Common myeloid progenitor, CD34-positive (primary cell): ENCODE results near the gene LY6G5B.

Experiments
- CTCF ChIA-PET: fragments of 350-600 bp; sonication (Branson Sonifier 250); formaldehyde crosslinking; loops from one replicate; lab custom pipeline; 2021; ENCODE audit warnings: antibody characterized with exemption; lab: Charles Lee
- POLR2A ChIA-PET: fragments of 350-600 bp; sonication (Branson Sonifier 250); formaldehyde crosslinking; loops from one replicate; lab custom pipeline; 2021; ENCODE audit warnings: antibody characterized with exemption; lab: Charles Lee
- DNase-seq, 3 donors: peaks; one replicate each; pipeline versions ENCODE4 v3.0.0 to v3.0.0-alpha.2; 2013
- H3K27ac ChIP-seq, 2 experiments: 1 replicate in 1 of 2; 2 replicates in 1 of 2; pipeline ENCODE4 v1.7.0; 2013; ENCODE audit warnings: inconsistent platforms in 2 of 2, low read length in 2 of 2, mild to moderate bottlenecking in 2 of 2, low read depth in 1 of 2, moderate library complexity in 1 of 2; ENCODE audit not compliant: severe bottlenecking in 2 of 2, insufficient read depth in 1 of 2, poor library complexity in 1 of 2
- H3K27me3 ChIP-seq, 5 experiments: replicated peaks in 2 of 5; 1 replicate in 3 of 5; 2 replicates in 2 of 5; pipeline versions ENCODE4 v1.6.1 to v1.7.0; 2013; ENCODE audit warnings: low read length in 4 of 5, mild to moderate bottlenecking in 2 of 5, moderate library complexity in 2 of 5, inconsistent platforms in 1 of 5; ENCODE audit not compliant: insufficient read depth in 5 of 5, control insufficient read depth in 4 of 5
- H3K36me3 ChIP-seq, 4 experiments: 1 replicate in 2 of 4; 2 replicates in 2 of 4; pipeline versions ENCODE4 v1.6.1 to v1.7.0; 2013; ENCODE audit warnings: low read length in 3 of 4, control low read depth in 1 of 4, mild to moderate bottlenecking in 1 of 4; ENCODE audit not compliant: control insufficient read depth in 4 of 4, insufficient read depth in 4 of 4
- H3K4me1 ChIP-seq, 4 experiments: 1 replicate in 3 of 4; 2 replicates in 1 of 4; pipeline versions ENCODE4 v1.6.1 to v1.7.1; 2013; ENCODE audit warnings: low read length in 3 of 4, mild to moderate bottlenecking in 3 of 4, control low read depth in 1 of 4, inconsistent platforms in 1 of 4, moderate library complexity in 1 of 4; ENCODE audit not compliant: control insufficient read depth in 4 of 4, insufficient read depth in 4 of 4; ENCODE audit errors: control extremely low read depth in 1 of 4
- H3K4me3 ChIP-seq, 7 experiments: 1 replicate in 4 of 7; 2 replicates in 3 of 7; pipeline versions ENCODE4 v1.5.1 to v1.7.0; 2013; ENCODE audit warnings: mild to moderate bottlenecking in 7 of 7, low read length in 6 of 7, moderate library complexity in 6 of 7, inconsistent platforms in 2 of 7, low read depth in 2 of 7, control low read depth in 1 of 7; ENCODE audit not compliant: insufficient read depth in 4 of 7, control insufficient read depth in 1 of 7; ENCODE audit errors: extremely low read depth in 1 of 7
- H3K9me3 ChIP-seq, 5 experiments: 1 replicate in 4 of 5; 2 replicates in 1 of 5; pipeline versions ENCODE4 v1.6.1 to v1.7.1; 2013; ENCODE audit warnings: low read length in 4 of 5, mild to moderate bottlenecking in 2 of 5, inconsistent platforms in 1 of 5, low read depth in 1 of 5, moderate library complexity in 1 of 5; ENCODE audit not compliant: control insufficient read depth in 4 of 5, insufficient read depth in 2 of 5; ENCODE audit errors: control extremely low read depth in 1 of 5
- WGBS: methylation state at CpG from one replicate; pipeline ENCODE4 v1.1.5; 2013; ENCODE audit not compliant: insufficient coverage; 5-methylcytosine and 5-hydroxymethylcytosine counted together

The LY6G5B gene

DNA sequence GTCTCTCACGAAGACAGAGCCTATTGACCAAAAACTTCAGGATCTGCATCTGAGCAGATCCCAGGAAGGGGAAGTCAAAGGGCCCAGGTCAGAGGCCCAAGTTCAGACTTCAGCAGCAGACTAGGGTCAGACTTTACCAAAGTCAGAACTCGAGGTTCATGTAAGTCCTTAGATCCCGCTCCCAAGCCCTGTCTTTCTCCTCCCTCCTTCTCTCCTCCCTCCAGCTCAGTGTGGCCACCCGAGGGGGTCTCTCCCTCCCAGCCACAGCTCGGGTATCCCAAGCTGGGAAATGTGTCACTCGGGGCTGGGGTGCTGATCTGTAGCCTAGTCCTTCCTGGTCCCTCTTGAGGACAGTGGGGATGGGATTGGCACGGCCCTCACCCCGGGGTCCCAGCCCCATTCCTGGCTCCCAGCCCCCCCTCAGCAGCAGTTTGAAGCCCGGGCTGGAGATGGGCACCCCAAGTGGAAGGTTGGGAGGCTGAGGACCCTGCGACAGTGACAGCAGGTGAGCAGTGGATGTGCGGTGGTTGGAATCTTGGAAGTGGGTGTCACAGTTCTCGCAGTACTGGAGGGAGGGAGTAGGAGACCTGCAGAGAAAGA is 7.6 kb upstream of the LY6G5B start:
- Histone ChIP-seq H3K27me3 (no peaks in the 10 kb centered on the region), H3K4me3 (no peak overlapping the region), H3K9me3 (no peaks in the 10 kb centered on the region), H3K4me1 (peaks cover 15 to 80% (median 58%) of the 10 kb centered on the region in 4 experiments), H3K36me3 (peaks cover 4 to 32% (median 17%) of the 10 kb centered on the region in 4 experiments), H3K27ac (no peak overlapping the region)
- DNase-seq: no peak
- POLR2A ChIA-PET: interaction anchor here (0.7 kb wide), 1 partner anchor 10 kb away, joined by 3 read pairs; the partner anchor contains the start of gene BAG6
- 93% methylated on average over 8 of the region's 12 CpGs for WGBS
- CTCF ChIA-PET: interaction anchor here (0.6 to 4.6 kb wide), 6 partner anchors 9 to 70 kb away, joined by 3 to 40 read pairs (median 4); partner anchors contain the start of genes APOM and BAG6

DNA sequence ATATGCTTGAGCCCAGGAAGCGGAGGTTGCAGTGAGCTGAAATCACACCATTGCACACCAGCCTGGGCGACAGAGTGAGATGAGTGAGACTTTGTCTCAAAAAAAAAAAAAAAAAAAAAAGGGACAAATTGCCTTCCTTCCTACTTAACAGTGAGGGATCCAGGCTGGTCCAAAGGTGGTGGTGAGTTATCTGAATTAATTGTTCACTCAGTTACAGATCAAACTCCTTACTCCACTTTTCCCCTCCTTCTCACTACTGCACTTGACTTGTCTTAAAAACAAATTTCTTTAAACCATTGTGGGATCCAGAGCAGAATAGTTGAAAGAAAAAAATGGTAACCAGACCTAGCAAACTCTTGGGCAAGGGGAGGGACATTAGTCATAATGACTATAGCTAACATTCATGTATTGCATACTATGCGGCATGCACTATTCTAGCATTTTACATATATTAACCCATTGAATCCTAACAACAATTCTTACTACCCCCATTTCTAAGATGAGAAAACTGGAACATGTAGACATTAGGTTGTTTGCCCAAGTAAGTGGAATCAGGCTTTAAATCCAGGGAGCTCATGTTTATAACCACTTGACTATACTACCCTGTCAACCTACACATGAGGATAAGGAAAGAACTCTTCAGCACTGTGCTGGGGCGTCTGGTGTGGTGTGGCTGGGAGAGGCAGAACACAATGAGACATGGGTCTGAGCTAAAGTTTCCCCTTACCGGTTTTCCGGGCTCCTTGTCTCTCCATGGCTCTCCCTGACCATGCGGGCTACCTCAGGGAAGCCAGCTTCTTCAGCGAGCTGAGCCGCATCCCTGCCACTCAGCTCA is 6.4 kb upstream of the LY6G5B start:
- Histone ChIP-seq H3K27me3 (no peaks in the 10 kb centered on the region), H3K9me3 (no peaks in the 10 kb centered on the region), H3K27ac (peak overlapping the region in 1 of 2 experiments; percentile 99), H3K36me3 (peaks cover 3 to 32% (median 21%) of the 10 kb centered on the region in 4 experiments), H3K4me1 (peaks cover 15 to 76% (median 58%) of the 10 kb centered on the region in 4 experiments), H3K4me3 (peak overlapping the region in 6 of 7 experiments; percentile 86 to 99 (median 90))
- CTCF ChIA-PET: interaction anchor here (0.8 to 4.6 kb wide), 8 partner anchors 9 to 117 kb away, joined by 3 to 40 read pairs (median 4); partner anchors contain the start of genes APOM, ATP6V1G2 and BAG6
- POLR2A ChIA-PET: interaction anchor here (0.5 to 3.1 kb wide), 2 partner anchors 10 to 101 kb away, joined by 5 to 31 read pairs; partner anchors contain the start of genes APOM and BAG6
- 92% methylated on average over 6 of the region's 9 CpGs for WGBS
- no peak for DNase-seq

DNA sequence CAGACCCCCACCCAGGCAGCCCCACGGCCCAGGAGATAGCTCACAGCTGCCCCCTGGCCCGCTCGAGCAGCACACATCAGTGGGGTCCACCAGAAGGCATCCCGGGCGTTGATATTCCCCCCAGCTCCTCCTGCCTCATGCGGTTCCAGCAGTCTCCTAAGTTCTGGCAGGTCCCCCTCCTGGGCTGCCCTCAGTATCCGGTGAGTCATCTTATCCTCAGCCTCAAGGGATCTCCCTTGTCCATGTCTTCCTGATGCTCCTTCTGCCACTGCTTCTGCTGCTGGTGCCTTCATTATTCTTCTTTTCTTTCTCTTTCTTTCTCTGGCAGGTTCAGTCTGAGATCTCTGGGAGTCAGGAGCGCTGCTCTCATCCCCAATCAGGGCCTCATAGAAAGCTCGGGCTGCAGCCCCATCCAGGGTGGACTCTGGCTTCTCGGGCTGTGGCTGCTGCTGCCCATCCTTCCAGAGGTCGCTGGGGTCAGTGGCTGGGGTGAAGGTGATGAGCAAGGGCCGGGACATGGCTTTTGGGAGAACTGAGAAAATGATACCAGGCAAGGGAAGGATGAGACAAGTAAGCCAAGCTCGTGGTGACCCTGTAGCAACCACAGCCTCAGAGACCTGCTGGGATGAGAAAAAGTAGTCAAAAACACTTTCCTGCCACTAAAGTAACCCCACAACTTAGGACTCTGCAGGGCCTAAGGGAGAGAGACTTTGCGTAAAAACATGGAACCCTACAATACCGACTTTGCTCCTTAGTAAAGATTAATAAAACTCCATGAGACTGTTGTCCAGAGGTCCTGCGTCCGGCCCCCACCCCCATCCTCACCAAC is 5.6 kb upstream of the LY6G5B start:
- Histone ChIP-seq H3K4me1 (peaks cover 15 to 69% (median 52%) of the 10 kb centered on the region in 4 experiments), H3K9me3 (no peaks in the 10 kb centered on the region), H3K36me3 (peaks cover 8 to 41% (median 29%) of the 10 kb centered on the region in 4 experiments), H3K27me3 (no peaks in the 10 kb centered on the region), H3K27ac (peak overlapping the region; percentile 96 to 99), H3K4me3 (peak overlapping the region; percentile 66 to 99 (median 90))
- ChIA-PET CTCF (interaction anchor here (0.8 to 4.6 kb wide), 9 partner anchors 8 to 118 kb away, joined by 3 to 40 read pairs (median 4); partner anchors contain the start of genes APOM, ATP6V1G2 and BAG6), POLR2A (interaction anchor here (0.5 to 3.1 kb wide), 9 partner anchors 11 to 1049 kb away, joined by 3 to 31 read pairs (median 4); partner anchors contain the start of genes APOM, ATP6V1G2, BAG6 and HSPA1B)
- peak in 1 of 3 donors; percentile 31 for DNase-seq
- WGBS: 48% methylated on average over 14 of the region's 17 CpGs

DNA sequence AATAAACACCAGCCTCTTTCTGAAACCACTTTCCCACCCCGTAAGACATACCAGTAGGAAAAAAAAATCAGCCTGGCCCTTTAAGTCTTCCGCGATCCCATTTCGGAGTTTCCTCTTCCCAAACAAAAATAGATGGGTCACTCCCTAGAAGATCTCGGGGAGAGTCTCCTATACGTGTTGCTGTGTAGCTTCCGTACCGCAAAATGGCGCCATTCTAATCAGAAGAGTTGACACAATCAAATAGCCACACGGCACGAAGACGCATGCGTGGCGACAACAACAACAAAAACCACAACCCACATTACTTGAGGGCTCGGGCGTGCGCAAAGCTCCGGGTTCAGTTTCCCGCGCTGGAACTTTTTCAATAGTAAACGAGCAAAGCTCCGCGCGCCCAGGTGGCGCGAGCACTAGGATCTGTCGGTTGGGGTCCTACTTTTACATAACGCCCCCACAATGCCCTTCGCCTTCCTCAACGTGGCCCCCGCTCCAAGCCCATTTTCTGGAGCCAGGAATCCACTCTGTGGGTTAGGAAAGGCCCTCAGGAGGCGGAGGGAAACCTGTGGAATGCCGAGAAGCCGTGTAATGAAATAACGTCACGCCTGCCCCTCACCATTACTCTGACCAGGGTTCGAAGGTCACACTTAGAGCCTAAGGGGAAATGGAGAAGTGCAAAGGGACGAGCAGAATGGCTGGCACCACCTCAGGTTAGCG is 4.8 kb upstream of the LY6G5B start, which contains the start of gene GPANK1:
Gene GPANK1, minus strand, starts transcription at position 208 of the 711 bp plus-strand sequence. CDS start 519 bp downstream, outside the sequence.
- Histone ChIP-seq H3K36me3 (peaks cover 13 to 48% (median 37%) of the 10 kb centered on the region in 4 experiments), H3K27ac (peak within 1 kb of the TSS; percentile 96 to 99), H3K27me3 (no peaks in the 10 kb centered on the region), H3K4me1 (peaks cover 11 to 61% (median 44%) of the 10 kb centered on the region in 4 experiments), H3K9me3 (no peaks in the 10 kb centered on the region), H3K4me3 (peak within 1 kb of the TSS; percentile 66 to 99 (median 90))
- ChIA-PET CTCF (interaction anchor here (1.2 to 4.6 kb wide), 5 partner anchors 11 to 117 kb away, joined by 3 to 40 read pairs (median 7); partner anchors contain the start of genes APOM and BAG6), POLR2A (interaction anchor here (0.6 to 3.1 kb wide), 9 partner anchors 11 to 1050 kb away, joined by 3 to 31 read pairs (median 3); partner anchors contain the start of genes APOM, ATP6V1G2, BAG6 and HSPA1B)
- DNase-seq: peak; percentile 92 to 95 (median 94)
- WGBS: 0% methylated on average over 35 of the region's 39 CpGs

- Histone ChIP-seq H3K9me3 (no peaks in the 10 kb centered on the region), H3K36me3 (peaks cover 15 to 56% (median 44%) of the 10 kb centered on the region in 4 experiments), H3K27ac (peak within 1 kb of the TSS; percentile 96 to 99), H3K27me3 (no peaks in the 10 kb centered on the region), H3K4me1 (peaks cover 11 to 57% (median 40%) of the 10 kb centered on the region in 4 experiments), H3K4me3 (peak within 1 kb of the TSS; percentile 79 to 99 (median 91))
- DNase-seq: peak; percentile 98
- POLR2A ChIA-PET: interaction anchor here (0.6 to 3.1 kb wide), 6 partner anchors 12 to 162 kb away, joined by 3 to 31 read pairs (median 4); partner anchors contain the start of genes APOM, BAG6 and HSPA1B
- WGBS: 0% methylated on average over 50 of the region's 63 CpGs
- CTCF ChIA-PET: interaction anchor here (2.4 to 4.6 kb wide), 2 partner anchors 12 to 114 kb away, joined by 7 to 40 read pairs; partner anchors contain the start of genes APOM and BAG6
These were observed 4.1 kb upstream of the LY6G5B start, which contains the start of gene CSNK2B for GRCh38 chr6:31665501-31666336. CSNK2B (plus strand) TSS chr6:31666080; CDS start chr6:31666832, 752 bp downstream.
